ENCODE results near the gene RND3. TPM values are rescaled to one million over a fixed set of nuclear protein-coding genes. Genes with fewer than 3 reads are reported as not detected.

Gene RND3, protein sequence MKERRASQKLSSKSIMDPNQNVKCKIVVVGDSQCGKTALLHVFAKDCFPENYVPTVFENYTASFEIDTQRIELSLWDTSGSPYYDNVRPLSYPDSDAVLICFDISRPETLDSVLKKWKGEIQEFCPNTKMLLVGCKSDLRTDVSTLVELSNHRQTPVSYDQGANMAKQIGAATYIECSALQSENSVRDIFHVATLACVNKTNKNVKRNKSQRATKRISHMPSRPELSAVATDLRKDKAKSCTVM
- not detected for total RNA-seq
- not detected for polyA plus RNA-seq
- 0 to 0.17 (median 0) reads per million in 6 experiments for total RNA-seq

DNA sequence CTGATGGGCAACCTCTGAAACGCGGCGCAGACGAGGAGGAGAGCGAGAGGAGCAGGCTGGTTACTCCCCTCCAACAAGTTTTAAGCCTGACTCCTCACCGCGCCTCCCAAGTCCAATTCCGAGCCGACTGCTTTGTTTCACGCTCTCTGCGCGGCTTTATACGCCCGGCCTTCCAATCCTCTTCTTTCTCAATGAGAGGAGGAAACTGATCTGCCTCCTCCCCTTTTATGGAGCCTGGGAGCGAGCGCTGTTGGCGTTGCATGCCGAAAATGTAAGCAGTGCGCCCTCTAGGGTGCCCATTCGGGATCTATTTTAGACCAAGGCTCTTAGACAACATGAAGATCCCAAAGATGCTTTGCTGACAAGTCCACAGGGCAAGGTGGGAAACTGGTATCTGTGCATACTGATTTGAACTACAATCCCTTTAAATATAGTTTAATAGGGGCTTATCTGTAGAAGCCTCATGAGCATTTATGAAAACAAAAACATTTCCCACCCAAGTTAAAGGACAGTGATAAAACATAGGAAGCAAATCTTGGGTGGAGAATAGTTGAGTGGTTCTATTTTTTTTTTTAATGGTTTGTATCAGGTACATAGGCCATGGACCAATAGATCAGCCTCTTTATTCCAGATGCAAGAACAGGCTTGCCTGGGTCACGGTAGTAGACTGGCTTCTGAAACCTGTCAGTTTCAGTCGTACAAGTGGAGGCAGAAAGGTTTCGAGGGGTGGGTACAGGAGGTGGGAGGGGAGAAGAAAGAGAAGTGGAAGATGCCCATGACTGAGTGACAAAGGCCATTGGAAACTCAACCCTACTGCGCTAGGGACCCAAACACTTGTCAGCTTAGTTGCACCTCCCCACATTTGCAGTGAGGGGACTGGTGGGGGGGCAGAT lies at the start of gene RND3:
RND3 (minus strand) TSS at position 131 of the 893 bp plus-strand sequence. CDS start 250 bp downstream, outside the sequence.
- peaks cover 0 to 4% (median 0%) of the 10 kb centered on the region in 3 donors for H3K36me3 Mint-ChIP-seq
- no peak within 1 kb of the TSS for H3K27ac Mint-ChIP-seq
- DNase-seq: peak in 1 of 10 donors; percentile 4
- ATAC-seq: no peak
- no peaks in the 10 kb centered on the region for H3K9me3 Mint-ChIP-seq
- peak within 1 kb of the TSS in 8 of 10 donors; percentile 32 to 70 (median 53) for H3K4me3 Mint-ChIP-seq
- POLR2A ChIA-PET: no interaction called here
- peaks cover 29 to 61% (median 42%) of the 10 kb centered on the region in 5 donors for H3K27me3 Mint-ChIP-seq
- H3K4me1 Mint-ChIP-seq: peaks cover 6 to 22% (median 11%) of the 10 kb centered on the region in 4 donors

DNA sequence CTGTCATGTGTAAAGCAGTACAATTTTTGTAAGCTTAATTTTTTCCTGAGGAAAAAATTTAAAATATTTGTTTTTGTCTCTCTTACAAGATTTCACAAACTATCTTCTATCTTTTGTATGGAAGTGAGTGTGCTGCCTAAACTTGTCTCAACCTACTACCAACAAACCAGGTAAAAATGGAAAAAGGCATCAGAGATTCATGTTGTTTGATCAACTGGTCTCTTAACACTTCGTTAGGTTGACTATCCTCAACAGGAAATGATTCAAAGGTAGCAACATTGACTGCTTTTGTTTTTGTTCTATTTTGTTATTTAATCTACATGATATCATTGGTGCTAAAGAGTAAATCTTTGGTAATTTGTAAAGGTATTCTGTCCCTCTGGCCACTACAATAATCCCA lies 47.7 kb upstream of the RND3 start:
- Mint-ChIP-seq H3K36me3 (no peaks in the 10 kb centered on the region), H3K27me3 (peaks cover 0 to 2% (median 0%) of the 10 kb centered on the region in 5 donors), H3K27ac (no peak overlapping the region), H3K4me3 (no peak overlapping the region), H3K4me1 (no peaks in the 10 kb centered on the region), H3K9me3 (peaks cover 0 to 11% (median 0%) of the 10 kb centered on the region in 9 donors)
- POLR2A ChIA-PET: no interaction called here
- no peak for DNase-seq
- ATAC-seq: no peak

DNA sequence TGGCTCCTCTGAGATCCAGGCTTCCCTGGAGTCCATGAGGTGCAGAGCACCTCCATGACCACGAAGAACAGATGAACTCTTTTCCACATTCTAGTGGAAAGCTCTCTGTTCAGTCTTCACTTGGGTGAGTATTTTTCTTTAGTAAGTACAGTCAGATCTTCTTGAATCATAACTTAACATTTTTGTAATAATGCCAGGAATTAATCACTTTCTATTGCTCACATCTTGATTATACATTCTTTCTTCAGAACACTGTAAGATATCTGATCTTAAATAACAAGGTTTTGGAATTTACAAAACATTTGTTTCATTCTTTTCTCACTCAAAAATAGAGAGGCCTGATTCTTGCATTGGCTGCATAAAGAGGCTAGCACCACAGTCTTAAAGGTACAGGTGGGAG lies 45.4 kb upstream of the RND3 start:
- peaks cover 0 to 2% (median 0%) of the 10 kb centered on the region in 5 donors for H3K27me3 Mint-ChIP-seq
- POLR2A ChIA-PET: no interaction called here
- H3K4me3 Mint-ChIP-seq: no peak overlapping the region
- DNase-seq (no peak), ATAC-seq (no peak)
- H3K9me3 Mint-ChIP-seq: peaks cover 0 to 9% (median 0%) of the 10 kb centered on the region in 9 donors
- H3K27ac Mint-ChIP-seq: no peak overlapping the region
- H3K36me3 Mint-ChIP-seq: no peaks in the 10 kb centered on the region
- no peaks in the 10 kb centered on the region for H3K4me1 Mint-ChIP-seq

DNA sequence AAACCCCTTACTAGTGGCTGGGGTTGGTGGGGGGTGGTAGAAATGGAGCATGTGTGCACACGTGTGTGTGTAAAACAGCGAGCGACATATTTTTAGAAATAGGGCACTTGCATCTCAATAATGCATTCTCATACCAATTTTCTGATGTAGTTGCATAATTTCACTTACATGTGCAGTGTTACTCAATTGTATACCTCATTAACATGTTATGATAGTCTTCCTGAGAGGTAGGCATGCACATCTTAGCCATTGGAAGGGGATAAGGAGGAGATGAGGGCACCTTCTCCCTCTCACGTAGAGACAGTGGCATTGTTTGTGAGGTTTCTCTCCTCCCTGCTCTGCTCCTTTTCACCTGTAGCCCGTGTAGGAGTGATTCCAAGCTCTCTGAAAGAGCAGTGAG lies 44.6 kb upstream of the RND3 start:
- POLR2A ChIA-PET: no interaction called here
- Mint-ChIP-seq H3K9me3 (peaks cover 0 to 5% (median 0%) of the 10 kb centered on the region in 9 donors), H3K36me3 (no peaks in the 10 kb centered on the region), H3K27me3 (peaks cover 0 to 2% (median 0%) of the 10 kb centered on the region in 5 donors), H3K27ac (no peak overlapping the region), H3K4me3 (no peak overlapping the region), H3K4me1 (no peaks in the 10 kb centered on the region)
- ATAC-seq (no peak), DNase-seq (no peak)

DNA sequence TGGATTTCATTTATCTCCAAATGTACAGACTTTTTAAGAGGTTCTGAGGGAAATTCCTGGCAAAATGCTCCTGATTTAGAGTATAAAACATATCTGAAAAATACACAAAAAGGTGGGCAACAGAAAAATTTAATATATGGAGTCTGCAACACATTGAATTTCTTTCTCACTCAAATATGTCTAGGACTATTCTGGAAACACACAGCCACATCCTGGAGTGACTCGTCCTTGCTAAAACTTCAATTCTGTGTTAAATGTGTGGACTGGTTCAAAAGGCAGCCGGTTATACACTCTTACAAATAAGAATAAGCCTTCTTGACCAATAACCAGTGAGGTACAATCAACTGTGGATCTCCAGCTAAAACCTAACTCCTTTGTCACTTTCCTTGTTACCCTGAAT lies 44.1 kb upstream of the RND3 start:
- no peak overlapping the region for H3K4me3 Mint-ChIP-seq
- POLR2A ChIA-PET: no interaction called here
- no peaks in the 10 kb centered on the region for H3K36me3 Mint-ChIP-seq
- peaks cover 0 to 4% (median 0%) of the 10 kb centered on the region in 9 donors for H3K9me3 Mint-ChIP-seq
- DNase-seq: no peak
- H3K4me1 Mint-ChIP-seq: no peaks in the 10 kb centered on the region
- peaks cover 0 to 2% (median 0%) of the 10 kb centered on the region in 5 donors for H3K27me3 Mint-ChIP-seq
- no peak overlapping the region for H3K27ac Mint-ChIP-seq
- ATAC-seq: no peak

DNA sequence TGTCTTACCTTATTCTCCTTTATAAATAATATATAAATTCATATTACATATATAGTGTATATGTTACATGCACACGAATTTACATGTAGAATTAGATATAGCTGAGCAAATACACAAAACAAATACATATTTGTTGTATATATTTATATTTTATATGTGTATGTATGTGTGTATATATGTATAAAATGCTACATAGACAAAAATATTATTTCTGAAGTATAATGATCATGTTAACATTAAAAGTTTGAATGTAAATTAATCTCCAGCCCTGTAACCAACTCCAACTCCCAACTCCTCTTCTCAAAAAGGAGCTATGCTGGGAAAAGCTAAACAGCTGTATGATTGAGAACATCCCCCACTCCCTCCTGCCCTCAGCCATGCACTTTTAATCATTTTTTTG lies 42.7 kb upstream of the RND3 start:
- POLR2A ChIA-PET: no interaction called here
- Mint-ChIP-seq H3K27ac (no peak overlapping the region), H3K36me3 (no peaks in the 10 kb centered on the region), H3K4me3 (no peak overlapping the region), H3K4me1 (no peaks in the 10 kb centered on the region), H3K9me3 (peaks cover 0 to 2% (median 0%) of the 10 kb centered on the region in 9 donors), H3K27me3 (peaks cover 0 to 2% (median 0%) of the 10 kb centered on the region in 5 donors)
- DNase-seq: no peak
- no peak for ATAC-seq

DNA sequence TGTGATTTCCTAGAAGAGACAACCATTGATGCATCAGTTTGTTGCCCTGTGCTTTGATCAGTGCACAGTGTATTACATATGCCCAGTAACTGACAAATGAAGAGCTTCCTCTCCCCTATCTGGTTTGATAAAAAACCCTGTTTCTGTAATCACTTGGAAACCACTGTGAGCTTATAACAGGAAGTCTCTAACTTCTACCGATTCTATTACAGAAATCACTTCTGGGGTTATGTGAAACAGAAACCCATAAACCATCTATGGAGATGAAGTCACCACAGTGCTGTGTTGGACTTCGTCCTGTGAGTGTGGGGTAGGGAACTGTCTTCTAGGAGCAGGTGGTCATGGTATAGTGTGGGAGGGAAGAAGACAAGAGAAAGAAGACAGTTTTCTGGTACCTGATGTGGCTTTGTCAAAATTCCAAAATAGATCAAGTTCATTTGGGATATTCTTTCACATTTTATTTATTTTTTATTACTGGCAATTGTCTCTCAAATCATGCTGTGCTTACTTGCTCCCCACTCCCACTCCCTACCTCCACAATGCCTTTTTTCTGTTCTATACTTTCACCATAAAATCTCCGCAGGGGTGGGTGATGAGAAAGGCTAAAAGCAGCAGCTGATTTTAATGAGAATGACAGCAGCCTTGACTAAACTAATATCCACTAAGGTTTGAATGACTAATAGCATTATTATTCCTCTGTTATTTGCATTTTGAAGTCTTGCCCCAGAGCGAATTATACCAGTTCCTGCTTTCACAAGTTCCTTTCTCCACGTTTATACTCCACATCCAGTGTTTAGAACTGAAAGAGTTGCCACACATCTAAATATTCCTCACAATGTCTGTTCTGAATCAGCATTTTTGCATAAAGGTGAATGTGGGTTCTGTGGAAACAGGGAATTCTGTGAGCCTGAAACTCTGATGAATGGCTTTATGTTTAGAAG lies 41.7 kb upstream of the RND3 start:
- no peaks in the 10 kb centered on the region for H3K36me3 Mint-ChIP-seq

DNA sequence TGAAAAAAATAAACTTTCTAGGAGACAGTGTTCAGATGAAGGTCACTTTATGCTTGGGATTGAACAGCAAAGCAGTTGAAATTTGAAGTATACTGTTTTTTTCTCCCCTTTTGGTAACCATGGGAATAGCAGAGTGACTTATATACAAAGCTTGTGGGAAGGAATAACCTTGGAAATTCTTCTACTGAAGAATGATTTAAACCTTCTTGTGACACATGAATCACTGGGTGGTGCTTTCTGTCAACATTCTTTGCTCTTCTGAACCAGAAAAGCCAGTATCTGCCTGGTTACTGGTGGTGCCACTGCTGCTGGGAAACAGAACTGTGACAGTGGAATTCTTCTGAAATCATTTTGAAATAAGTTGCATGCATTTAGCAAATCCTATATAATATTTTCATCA lies 39.4 kb upstream of the RND3 start:
- H3K4me1 Mint-ChIP-seq: no peaks in the 10 kb centered on the region
- ATAC-seq (no peak), DNase-seq (no peak)
- no peak overlapping the region for H3K4me3 Mint-ChIP-seq
- peaks cover 0 to 17% (median 1%) of the 10 kb centered on the region in 5 donors for H3K27me3 Mint-ChIP-seq
- POLR2A ChIA-PET: no interaction called here
- no peak overlapping the region for H3K27ac Mint-ChIP-seq
- peaks cover 0 to 16% (median 0%) of the 10 kb centered on the region in 9 donors for H3K9me3 Mint-ChIP-seq
- H3K36me3 Mint-ChIP-seq: peaks cover 0 to 7% (median 0%) of the 10 kb centered on the region in 3 donors

More for the DNA sequence above, 41.7 kb upstream of the RND3 start:
- POLR2A ChIA-PET: no interaction called here
- Mint-ChIP-seq H3K27me3 (peaks cover 0 to 2% (median 0%) of the 10 kb centered on the region in 5 donors), H3K9me3 (peaks cover 0 to 9% (median 0%) of the 10 kb centered on the region in 9 donors), H3K27ac (no peak overlapping the region), H3K4me1 (no peaks in the 10 kb centered on the region), H3K4me3 (no peak overlapping the region)
- ATAC-seq (no peak), DNase-seq (no peak)

DNA sequence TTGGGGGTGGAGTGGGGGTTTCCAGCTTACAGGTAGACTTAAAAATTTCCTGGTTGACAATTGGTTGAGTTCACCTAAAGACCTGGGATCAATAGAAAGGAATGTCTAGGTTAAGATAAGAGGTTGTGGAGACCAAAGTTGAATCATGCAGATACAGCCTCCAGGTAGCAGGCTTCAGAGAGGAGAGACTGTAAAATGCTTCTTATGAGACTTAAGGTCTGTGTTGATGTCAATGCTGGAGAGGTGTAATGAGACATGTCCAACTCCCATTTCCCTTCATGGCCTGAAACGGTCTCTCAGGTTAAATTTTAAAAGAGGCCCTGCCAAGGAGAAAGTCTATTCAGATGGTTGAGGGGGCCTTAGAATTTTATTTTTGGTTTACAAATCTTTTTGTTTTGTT lies 38.5 kb upstream of the RND3 start:
- H3K27ac Mint-ChIP-seq: no peak overlapping the region
- H3K4me3 Mint-ChIP-seq: no peak overlapping the region
- POLR2A ChIA-PET: no interaction called here

DNA sequence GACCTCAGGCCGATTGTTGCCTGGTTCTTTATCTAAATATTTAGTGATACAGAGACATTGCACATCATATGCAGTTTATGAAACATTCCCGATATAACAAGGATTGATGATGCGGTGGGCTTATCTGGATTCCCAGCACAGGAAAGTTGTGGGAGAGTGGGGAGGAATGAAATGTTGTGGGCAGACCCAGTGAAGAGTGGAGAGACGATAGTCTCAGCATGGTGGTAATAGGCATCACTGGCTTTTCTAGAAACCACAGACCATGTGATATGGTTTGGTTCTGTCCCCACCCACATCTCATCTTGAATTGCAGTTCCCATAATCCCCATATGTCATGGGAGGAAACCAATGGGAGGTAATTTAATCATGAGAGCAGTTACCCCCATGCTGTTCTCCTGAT lies 34.8 kb upstream of the RND3 start:
- Mint-ChIP-seq H3K9me3 (peaks cover 0 to 25% (median 2%) of the 10 kb centered on the region in 9 donors), H3K27ac (no peak overlapping the region), H3K27me3 (peaks cover 0 to 25% (median 1%) of the 10 kb centered on the region in 5 donors), H3K4me3 (no peak overlapping the region), H3K36me3 (peaks cover 0 to 7% (median 0%) of the 10 kb centered on the region in 3 donors), H3K4me1 (no peaks in the 10 kb centered on the region)
- DNase-seq (no peak), ATAC-seq (no peak)
- POLR2A ChIA-PET: no interaction called here

More for the DNA sequence above, 38.5 kb upstream of the RND3 start:
- H3K27me3 Mint-ChIP-seq: peaks cover 0 to 25% (median 1%) of the 10 kb centered on the region in 5 donors
- DNase-seq (no peak), ATAC-seq (no peak)
- no peaks in the 10 kb centered on the region for H3K4me1 Mint-ChIP-seq
- peaks cover 0 to 7% (median 0%) of the 10 kb centered on the region in 3 donors for H3K36me3 Mint-ChIP-seq
- H3K9me3 Mint-ChIP-seq: peaks cover 0 to 25% (median 2%) of the 10 kb centered on the region in 9 donors

DNA sequence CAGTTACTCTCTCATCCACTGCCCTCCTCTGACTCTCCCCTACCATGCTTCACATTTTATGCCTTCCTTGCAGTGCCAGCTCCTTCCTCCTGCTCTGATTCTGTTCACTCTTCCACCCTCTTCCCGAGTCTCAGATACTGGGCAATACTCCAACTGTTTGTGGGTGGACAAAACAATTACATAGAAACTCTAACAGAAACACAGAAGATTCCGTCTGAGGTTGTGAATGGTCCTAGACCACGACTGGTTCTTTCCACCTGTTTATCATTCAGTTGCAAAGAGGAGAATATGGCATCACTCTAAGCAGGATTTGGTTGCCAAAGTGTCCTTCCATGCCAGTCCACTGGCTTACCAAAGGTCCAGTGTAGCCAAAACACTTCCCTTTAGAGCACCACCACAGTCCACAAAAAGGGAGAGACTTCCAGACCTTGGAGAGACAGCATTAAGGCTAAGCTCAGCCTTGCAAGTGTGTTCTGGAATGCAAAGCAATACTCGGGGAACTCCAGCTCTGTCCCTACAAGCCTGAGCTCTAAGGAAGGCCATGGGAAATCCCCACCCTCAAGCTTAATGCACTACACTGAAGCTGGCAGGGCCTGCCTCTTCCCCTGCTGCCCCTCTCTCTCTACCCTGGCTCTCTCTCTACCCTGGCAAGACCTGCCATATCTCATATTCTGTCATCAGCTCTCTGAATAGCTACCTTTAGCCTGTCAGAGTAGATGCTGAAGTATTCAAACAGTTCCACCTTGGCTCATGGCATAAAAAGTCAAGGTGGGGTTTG lies 33.6 kb upstream of the RND3 start:
- DNase-seq (no peak), ATAC-seq (no peak)
- Mint-ChIP-seq H3K4me3 (no peak overlapping the region), H3K9me3 (peaks cover 0 to 25% (median 2%) of the 10 kb centered on the region in 9 donors), H3K36me3 (peaks cover 0 to 7% (median 0%) of the 10 kb centered on the region in 3 donors), H3K4me1 (no peaks in the 10 kb centered on the region), H3K27ac (no peak overlapping the region), H3K27me3 (peaks cover 0 to 25% (median 5%) of the 10 kb centered on the region in 5 donors)
- POLR2A ChIA-PET: no interaction called here

Measured in naive thymus-derived CD8-positive, alpha-beta T cell (primary cell).